ENCODE measurements around the gene GSG1. TPM values are rescaled to one million over a fixed set of nuclear protein-coding genes. Genes with fewer than 3 reads are reported as not detected.
"Not testable (repeated sequence)": the region's sequence is repeated elsewhere in the genome, so short reads cannot be mapped to it uniquely, and the experiment has no call there.

Gene GSG1
- total and polyA plus RNA-seq, 2 experiments from 2014 or later = 0.86 to 2.0 TPM

- TF ChIP-seq EZH2 (IDR thresholded peaks at IDR 0.05; ENCODE audit: insufficient read depth, poor library complexity, severe bottlenecking) (no peak), EZH2phosphoT487 (IDR thresholded peaks at IDR 0.05; ENCODE audit: insufficient read depth, low read depth) (no peak)
- WGBS, 2 experiments (ENCODE audit: low coverage in 1 of 2, low lambda C conversion rate in 2 of 2, missing lambda C conversion rate in 2 of 2) = 91 to 99% methylated on average over 2 of the region's 2 CpGs
Measured at GRCh38 chr12:13060581-13060980, 42.9 kb downstream of the GSG1 start.

DNA sequence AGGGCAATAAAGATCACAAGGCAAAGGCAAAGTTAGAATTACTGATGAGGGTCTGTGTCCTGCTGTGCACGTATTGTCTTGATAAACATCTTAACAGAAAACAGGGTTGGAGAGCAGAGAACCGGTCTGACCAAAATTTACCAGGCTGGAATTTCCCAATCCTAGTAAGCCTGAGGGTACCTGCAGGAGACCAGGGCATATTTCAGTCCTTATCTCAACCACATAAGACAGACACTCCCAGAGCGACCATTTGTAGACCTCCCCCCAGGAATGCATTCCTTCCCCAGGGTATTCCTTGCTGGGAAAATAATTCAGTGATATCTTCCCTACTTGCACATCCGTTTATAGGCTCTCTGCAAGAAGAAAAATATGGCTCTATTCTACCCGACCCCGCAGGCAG, 49.9 kb downstream of the GSG1 start:
- H2AFZ ChIP-seq; H3K9me2 ChIP-seq (ENCODE audit: insufficient read depth); in situ Hi-C loops (cut with MboI); H3K27ac ChIP-seq; H3K4me2 ChIP-seq (ENCODE audit: unreplicated experiment); H3K9ac ChIP-seq; H3K36me3 ChIP-seq (ENCODE audit: low read depth); H3K9me3 ChIP-seq (ENCODE audit: low read depth); DNase-seq; H3K4me3 ChIP-seq; H3K27me3 ChIP-seq (replicated peaks; ENCODE audit: insufficient read depth); H4K20me1 ChIP-seq (ENCODE audit: insufficient read depth): not testable (repeated sequence)
- Histone ChIP-seq H3K79me2 (ENCODE audit: insufficient read depth) (peaks cover 38% of the 10 kb centered on the region), H3K4me1 (ENCODE audit: insufficient read depth) (peaks cover 20% of the 10 kb centered on the region), H3F3A (ENCODE audit: insufficient read depth) (peaks cover 18% of the 10 kb centered on the region)
- 94 to 95% methylated on average over 6 of the region's 6 CpGs for WGBS, 2 experiments (ENCODE audit: low coverage in 1 of 2, low lambda C conversion rate in 2 of 2, missing lambda C conversion rate in 2 of 2)

More at GRCh38 chr12:13060581-13060980, 42.9 kb downstream of the GSG1 start:
- Histone ChIP-seq H3K4me1 (ENCODE audit: insufficient read depth) (no peaks in the 10 kb centered on the region), H3K9me2 (ENCODE audit: insufficient read depth) (no peaks in the 10 kb centered on the region), H2AFZ (no peak overlapping the region), H3K79me2 (ENCODE audit: insufficient read depth) (no peaks in the 10 kb centered on the region), H3K27ac (no peak overlapping the region), H3K27me3 (replicated peaks; ENCODE audit: insufficient read depth) (no peaks in the 10 kb centered on the region), H3K36me3 (ENCODE audit: low read depth) (peaks cover 7% of the 10 kb centered on the region; the same call in 1 of the 2 replicates), H4K20me1 (ENCODE audit: insufficient read depth) (no peaks in the 10 kb centered on the region), H3F3A (ENCODE audit: insufficient read depth) (no peaks in the 10 kb centered on the region), H3K9ac (no peak overlapping the region), H3K4me2 (ENCODE audit: unreplicated experiment) (no peak overlapping the region), H3K9me3 (ENCODE audit: low read depth) (no peaks in the 10 kb centered on the region), H3K4me3 (no peak overlapping the region)
- no peak for DNase-seq
- in situ Hi-C loops (cut with MboI) = no loop called here

- Histone ChIP-seq H3K4me2 (ENCODE audit: unreplicated experiment) (no peak overlapping the region), H3K4me1 (ENCODE audit: insufficient read depth) (peaks cover 20% of the 10 kb centered on the region), H3K9ac (no peak overlapping the region), H3K9me3 (ENCODE audit: low read depth) (peaks cover 7% of the 10 kb centered on the region), H3K79me2 (ENCODE audit: insufficient read depth) (peaks cover 50% of the 10 kb centered on the region), H3K27me3 (replicated peaks; ENCODE audit: insufficient read depth) (no peaks in the 10 kb centered on the region), H3K4me3 (no peak overlapping the region), H3K27ac (no peak overlapping the region), H3K36me3 (ENCODE audit: low read depth) (no peaks in the 10 kb centered on the region; the same call in 1 of the 2 replicates), H2AFZ (no peak overlapping the region), H3K9me2 (ENCODE audit: insufficient read depth) (no peaks in the 10 kb centered on the region), H3F3A (ENCODE audit: insufficient read depth) (peaks cover 18% of the 10 kb centered on the region), H4K20me1 (ENCODE audit: insufficient read depth) (no peaks in the 10 kb centered on the region)
- no peak for DNase-seq
- WGBS, 2 experiments (ENCODE audit: low coverage in 1 of 2, low lambda C conversion rate in 2 of 2, missing lambda C conversion rate in 2 of 2) = 49 to 50% methylated on average over 2 of the region's 2 CpGs
- no peak for TF ChIP-seq EZH2 (IDR thresholded peaks at IDR 0.05; ENCODE audit: insufficient read depth, poor library complexity, severe bottlenecking)
- TF ChIP-seq EZH2phosphoT487 (IDR thresholded peaks at IDR 0.05; ENCODE audit: insufficient read depth, low read depth) = no peak
- in situ Hi-C loops (cut with MboI) = no loop called here
Measured at GRCh38 chr12:13052421-13052820, 51.0 kb downstream of the GSG1 start.

DNA sequence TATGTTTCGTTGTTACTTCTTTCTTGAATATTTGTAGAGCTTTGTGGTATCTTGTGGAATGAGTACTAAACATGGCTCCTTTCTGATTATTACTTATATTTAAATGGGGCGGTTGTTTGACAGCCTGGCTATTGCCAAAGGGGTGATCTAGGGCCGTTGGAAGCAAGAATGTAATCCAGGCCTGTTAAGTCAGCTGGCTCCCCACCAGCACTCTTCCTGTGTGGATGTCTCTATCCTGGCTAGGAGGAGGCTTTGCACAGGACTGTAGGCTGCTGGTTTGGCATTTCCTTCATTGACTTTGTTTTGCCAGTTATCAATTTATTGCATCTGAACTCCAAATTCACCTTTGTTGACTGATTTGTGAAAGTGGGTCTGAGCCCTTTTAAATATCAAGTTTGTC, 53.7 kb downstream of the GSG1 start:
- Histone ChIP-seq H3K27ac (peak overlapping the region; percentile 11; the same call in 1 of the 2 replicates), H3K9ac (no peak overlapping the region), H2AFZ (no peak overlapping the region), H3K27me3 (replicated peaks; ENCODE audit: insufficient read depth) (no peaks in the 10 kb centered on the region), H4K20me1 (ENCODE audit: insufficient read depth) (no peaks in the 10 kb centered on the region), H3K9me3 (ENCODE audit: low read depth) (peaks cover 7% of the 10 kb centered on the region), H3K4me2 (ENCODE audit: unreplicated experiment) (peak overlapping the region; percentile 19), H3K4me3 (no peak overlapping the region), H3K79me2 (ENCODE audit: insufficient read depth) (peaks cover 74% of the 10 kb centered on the region), H3K9me2 (ENCODE audit: insufficient read depth) (no peaks in the 10 kb centered on the region), H3F3A (ENCODE audit: insufficient read depth) (peaks cover 18% of the 10 kb centered on the region), H3K36me3 (ENCODE audit: low read depth) (no peaks in the 10 kb centered on the region), H3K4me1 (ENCODE audit: insufficient read depth) (peaks cover 23% of the 10 kb centered on the region)
- in situ Hi-C loops (cut with MboI) = loop anchor here (25.0 kb wide), 1 partner anchor 487 kb away; no protein-coding TSS in a partner anchor
- TF ChIP-seq EZH2phosphoT487 (IDR thresholded peaks at IDR 0.05; ENCODE audit: insufficient read depth, low read depth) = no peak
- no peak for TF ChIP-seq EZH2 (IDR thresholded peaks at IDR 0.05; ENCODE audit: insufficient read depth, poor library complexity, severe bottlenecking)
- WGBS, 2 experiments (ENCODE audit: low coverage in 1 of 2, low lambda C conversion rate in 2 of 2, missing lambda C conversion rate in 2 of 2) = 31 to 32% methylated on average over 3 of the region's 3 CpGs
- DNase-seq = peak; percentile 76

- Histone ChIP-seq H3K9ac (no peak overlapping the region), H3K27ac (no peak overlapping the region), H2AFZ (no peak overlapping the region), H3K79me2 (ENCODE audit: insufficient read depth) (peaks cover 55% of the 10 kb centered on the region), H3K9me2 (ENCODE audit: insufficient read depth) (no peaks in the 10 kb centered on the region), H3K4me2 (ENCODE audit: unreplicated experiment) (no peak overlapping the region), H3F3A (ENCODE audit: insufficient read depth) (peaks cover 18% of the 10 kb centered on the region), H3K36me3 (ENCODE audit: low read depth) (no peaks in the 10 kb centered on the region), H3K4me3 (no peak overlapping the region), H3K9me3 (ENCODE audit: low read depth) (no peaks in the 10 kb centered on the region), H4K20me1 (ENCODE audit: insufficient read depth) (no peaks in the 10 kb centered on the region), H3K4me1 (ENCODE audit: insufficient read depth) (peaks cover 23% of the 10 kb centered on the region), H3K27me3 (replicated peaks; ENCODE audit: insufficient read depth) (no peaks in the 10 kb centered on the region)
- in situ Hi-C loops (cut with MboI) = loop anchor here (25.0 kb wide), 1 partner anchor 490 kb away; no protein-coding TSS in a partner anchor
- 65 to 67% methylated on average over 1 of the region's 1 CpG for WGBS, 2 experiments (ENCODE audit: low coverage in 1 of 2, low lambda C conversion rate in 2 of 2, missing lambda C conversion rate in 2 of 2)
- TF ChIP-seq EZH2phosphoT487 (IDR thresholded peaks at IDR 0.05; ENCODE audit: insufficient read depth, low read depth) = no peak
- no peak for TF ChIP-seq EZH2 (IDR thresholded peaks at IDR 0.05; ENCODE audit: insufficient read depth, poor library complexity, severe bottlenecking)
- no peak for DNase-seq
Measured at GRCh38 chr12:13046964-13047363, 56.5 kb downstream of the GSG1 start.

Measured in GM23248 (cell line).